ENCODE results near the gene MIPOL1. TPM values are rescaled to one million over a fixed set of nuclear protein-coding genes. Genes with fewer than 3 reads are reported as not detected.

Gene MIPOL1
- total and polyA plus RNA-seq, 2 of the 13 experiments (the other 11 are each of a cell fraction or from before 2014, with no cell fraction given) = 8.6 to 34.2 TPM

DNA sequence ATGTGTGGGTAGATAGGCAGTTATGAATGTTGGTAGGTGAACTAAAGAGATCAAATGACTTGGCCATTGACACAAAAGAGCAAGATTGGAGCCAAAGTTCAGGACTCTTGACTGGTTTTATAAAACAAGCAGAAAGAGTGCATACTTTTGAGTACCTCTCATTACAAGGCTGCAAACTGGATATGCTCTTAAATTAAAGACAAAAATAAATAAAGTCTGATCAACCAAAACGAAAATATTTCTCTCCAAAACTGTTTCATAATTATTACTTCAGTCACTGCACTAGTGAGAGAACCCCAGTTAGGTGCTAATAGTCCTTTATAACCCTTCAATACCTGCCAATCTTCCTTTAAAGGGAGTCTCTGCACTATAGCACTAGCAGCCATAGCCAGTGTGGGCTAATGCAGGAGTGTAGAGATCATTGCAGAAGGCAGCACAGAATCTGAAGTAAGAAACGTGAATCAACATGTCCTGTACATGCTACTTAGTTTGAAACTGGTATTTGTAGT, 250.2 kb downstream of the MIPOL1 start (continued):
- TF ChIP-seq, protein P1, sequence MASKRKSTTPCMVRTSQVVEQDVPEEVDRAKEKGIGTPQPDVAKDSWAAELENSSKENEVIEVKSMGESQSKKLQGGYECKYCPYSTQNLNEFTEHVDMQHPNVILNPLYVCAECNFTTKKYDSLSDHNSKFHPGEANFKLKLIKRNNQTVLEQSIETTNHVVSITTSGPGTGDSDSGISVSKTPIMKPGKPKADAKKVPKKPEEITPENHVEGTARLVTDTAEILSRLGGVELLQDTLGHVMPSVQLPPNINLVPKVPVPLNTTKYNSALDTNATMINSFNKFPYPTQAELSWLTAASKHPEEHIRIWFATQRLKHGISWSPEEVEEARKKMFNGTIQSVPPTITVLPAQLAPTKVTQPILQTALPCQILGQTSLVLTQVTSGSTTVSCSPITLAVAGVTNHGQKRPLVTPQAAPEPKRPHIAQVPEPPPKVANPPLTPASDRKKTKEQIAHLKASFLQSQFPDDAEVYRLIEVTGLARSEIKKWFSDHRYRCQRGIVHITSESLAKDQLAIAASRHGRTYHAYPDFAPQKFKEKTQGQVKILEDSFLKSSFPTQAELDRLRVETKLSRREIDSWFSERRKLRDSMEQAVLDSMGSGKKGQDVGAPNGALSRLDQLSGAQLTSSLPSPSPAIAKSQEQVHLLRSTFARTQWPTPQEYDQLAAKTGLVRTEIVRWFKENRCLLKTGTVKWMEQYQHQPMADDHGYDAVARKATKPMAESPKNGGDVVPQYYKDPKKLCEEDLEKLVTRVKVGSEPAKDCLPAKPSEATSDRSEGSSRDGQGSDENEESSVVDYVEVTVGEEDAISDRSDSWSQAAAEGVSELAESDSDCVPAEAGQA (IDR thresholded peaks at IDR 0.05; ENCODE audit: low read depth) = no peak
- TF ChIP-seq, protein P1 (CRISPR knock-in tag; IDR thresholded peaks at IDR 0.05; ENCODE audit: borderline replicate concordance) = no peak
- TF ChIP-seq, protein P2, sequence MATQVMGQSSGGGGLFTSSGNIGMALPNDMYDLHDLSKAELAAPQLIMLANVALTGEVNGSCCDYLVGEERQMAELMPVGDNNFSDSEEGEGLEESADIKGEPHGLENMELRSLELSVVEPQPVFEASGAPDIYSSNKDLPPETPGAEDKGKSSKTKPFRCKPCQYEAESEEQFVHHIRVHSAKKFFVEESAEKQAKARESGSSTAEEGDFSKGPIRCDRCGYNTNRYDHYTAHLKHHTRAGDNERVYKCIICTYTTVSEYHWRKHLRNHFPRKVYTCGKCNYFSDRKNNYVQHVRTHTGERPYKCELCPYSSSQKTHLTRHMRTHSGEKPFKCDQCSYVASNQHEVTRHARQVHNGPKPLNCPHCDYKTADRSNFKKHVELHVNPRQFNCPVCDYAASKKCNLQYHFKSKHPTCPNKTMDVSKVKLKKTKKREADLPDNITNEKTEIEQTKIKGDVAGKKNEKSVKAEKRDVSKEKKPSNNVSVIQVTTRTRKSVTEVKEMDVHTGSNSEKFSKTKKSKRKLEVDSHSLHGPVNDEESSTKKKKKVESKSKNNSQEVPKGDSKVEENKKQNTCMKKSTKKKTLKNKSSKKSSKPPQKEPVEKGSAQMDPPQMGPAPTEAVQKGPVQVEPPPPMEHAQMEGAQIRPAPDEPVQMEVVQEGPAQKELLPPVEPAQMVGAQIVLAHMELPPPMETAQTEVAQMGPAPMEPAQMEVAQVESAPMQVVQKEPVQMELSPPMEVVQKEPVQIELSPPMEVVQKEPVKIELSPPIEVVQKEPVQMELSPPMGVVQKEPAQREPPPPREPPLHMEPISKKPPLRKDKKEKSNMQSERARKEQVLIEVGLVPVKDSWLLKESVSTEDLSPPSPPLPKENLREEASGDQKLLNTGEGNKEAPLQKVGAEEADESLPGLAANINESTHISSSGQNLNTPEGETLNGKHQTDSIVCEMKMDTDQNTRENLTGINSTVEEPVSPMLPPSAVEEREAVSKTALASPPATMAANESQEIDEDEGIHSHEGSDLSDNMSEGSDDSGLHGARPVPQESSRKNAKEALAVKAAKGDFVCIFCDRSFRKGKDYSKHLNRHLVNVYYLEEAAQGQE (IDR thresholded peaks at IDR 0.05; ENCODE audit: borderline replicate concordance in 1 of 2, low read depth in 1 of 2, low read length in 2 of 2) = no peak
- TF ChIP-seq, protein P3, sequence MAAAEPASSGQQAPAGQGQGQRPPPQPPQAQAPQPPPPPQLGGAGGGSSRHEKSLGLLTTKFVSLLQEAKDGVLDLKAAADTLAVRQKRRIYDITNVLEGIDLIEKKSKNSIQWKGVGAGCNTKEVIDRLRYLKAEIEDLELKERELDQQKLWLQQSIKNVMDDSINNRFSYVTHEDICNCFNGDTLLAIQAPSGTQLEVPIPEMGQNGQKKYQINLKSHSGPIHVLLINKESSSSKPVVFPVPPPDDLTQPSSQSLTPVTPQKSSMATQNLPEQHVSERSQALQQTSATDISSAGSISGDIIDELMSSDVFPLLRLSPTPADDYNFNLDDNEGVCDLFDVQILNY (CRISPR knock-in tag; conservative IDR thresholded peaks at IDR 0.05) = no peak
- TF ChIP-seq, protein P4, sequence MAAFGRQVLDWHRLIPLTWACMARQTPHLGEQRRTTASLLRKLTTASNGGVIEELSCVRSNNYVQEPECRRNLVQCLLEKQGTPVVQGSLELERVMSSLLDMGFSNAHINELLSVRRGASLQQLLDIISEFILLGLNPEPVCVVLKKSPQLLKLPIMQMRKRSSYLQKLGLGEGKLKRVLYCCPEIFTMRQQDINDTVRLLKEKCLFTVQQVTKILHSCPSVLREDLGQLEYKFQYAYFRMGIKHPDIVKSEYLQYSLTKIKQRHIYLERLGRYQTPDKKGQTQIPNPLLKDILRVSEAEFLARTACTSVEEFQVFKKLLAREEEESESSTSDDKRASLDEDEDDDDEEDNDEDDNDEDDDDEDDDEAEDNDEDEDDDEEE (CRISPR knock-in tag; IDR thresholded peaks at IDR 0.05) = no peak
- TF ChIP-seq ZNF33A (CRISPR knock-in tag; IDR thresholded peaks at IDR 0.05; ENCODE audit: borderline replicate concordance) (no peak), MYC (CRISPR knock-in tag; IDR thresholded peaks at IDR 0.05; ENCODE audit: borderline replicate concordance) (no peak), PLRG1 (conservative IDR thresholded peaks at IDR 0.05) (no peak), JUND (CRISPR knock-in tag; IDR thresholded peaks at IDR 0.05) (no peak), PHB2 (IDR thresholded peaks at IDR 0.05; ENCODE audit: partially characterized antibody) (no peak)
- TF ChIP-seq, protein P5, sequence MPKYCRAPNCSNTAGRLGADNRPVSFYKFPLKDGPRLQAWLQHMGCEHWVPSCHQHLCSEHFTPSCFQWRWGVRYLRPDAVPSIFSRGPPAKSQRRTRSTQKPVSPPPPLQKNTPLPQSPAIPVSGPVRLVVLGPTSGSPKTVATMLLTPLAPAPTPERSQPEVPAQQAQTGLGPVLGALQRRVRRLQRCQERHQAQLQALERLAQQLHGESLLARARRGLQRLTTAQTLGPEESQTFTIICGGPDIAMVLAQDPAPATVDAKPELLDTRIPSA (CRISPR knock-in tag; IDR thresholded peaks at IDR 0.05; ENCODE audit: borderline replicate concordance) = no peak
- TF ChIP-seq, protein P6, sequence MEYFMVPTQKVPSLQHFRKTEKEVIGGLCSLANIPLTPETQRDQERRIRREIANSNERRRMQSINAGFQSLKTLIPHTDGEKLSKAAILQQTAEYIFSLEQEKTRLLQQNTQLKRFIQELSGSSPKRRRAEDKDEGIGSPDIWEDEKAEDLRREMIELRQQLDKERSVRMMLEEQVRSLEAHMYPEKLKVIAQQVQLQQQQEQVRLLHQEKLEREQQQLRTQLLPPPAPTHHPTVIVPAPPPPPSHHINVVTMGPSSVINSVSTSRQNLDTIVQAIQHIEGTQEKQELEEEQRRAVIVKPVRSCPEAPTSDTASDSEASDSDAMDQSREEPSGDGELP (IDR thresholded peaks at IDR 0.05; ENCODE audit: borderline replicate concordance, low read depth) = no peak
- TF ChIP-seq, protein P7, sequence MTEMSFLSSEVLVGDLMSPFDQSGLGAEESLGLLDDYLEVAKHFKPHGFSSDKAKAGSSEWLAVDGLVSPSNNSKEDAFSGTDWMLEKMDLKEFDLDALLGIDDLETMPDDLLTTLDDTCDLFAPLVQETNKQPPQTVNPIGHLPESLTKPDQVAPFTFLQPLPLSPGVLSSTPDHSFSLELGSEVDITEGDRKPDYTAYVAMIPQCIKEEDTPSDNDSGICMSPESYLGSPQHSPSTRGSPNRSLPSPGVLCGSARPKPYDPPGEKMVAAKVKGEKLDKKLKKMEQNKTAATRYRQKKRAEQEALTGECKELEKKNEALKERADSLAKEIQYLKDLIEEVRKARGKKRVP (CRISPR knock-in tag; IDR thresholded peaks at IDR 0.05) = 0 out of 4 replicates have a peak, but pooled peaks of 1 of the 2 experiments have one; percentile 34
